HCT116 (cell line): ENCODE measurements around the gene SMARCAL1. TPM values are rescaled to one million over a fixed set of nuclear protein-coding genes. Genes with fewer than 3 reads are reported as not detected.

Experiments used
- ATAC-seq: fragments of 200-7000 bp; cut with Tn5 transposase; 2 replicates; pipeline ENCODE4 v1.9.1; 2020; ENCODE audit warnings: mild to moderate bottlenecking, moderate library complexity
- BruUV-seq: library from RNA; stranded (reverse); fragments of 400-500 nt; replicated peaks from 2 replicates; lab custom pipeline; 2021; lab: Mats Ljungman, UMichigan
- CTCF ChIA-PET: fragments of 300-600 bp; sonication (Branson Sonifier 250); formaldehyde crosslinking; loops from one replicate; lab custom pipeline; 2021; ENCODE audit warnings: antibody characterized with exemption; lab: Charles Lee
- POLR2A ChIA-PET: fragments of 300-600, 350-600 bp; sonication (Branson Sonifier 250); formaldehyde crosslinking; loops from one replicate; lab custom pipeline; 2021; ENCODE audit warnings: antibody characterized with exemption; lab: Charles Lee
- RAD21 ChIA-PET, 2 experiments: fragments of 300-600 bp; sonication (Branson Sonifier 250); formaldehyde crosslinking; loops; one replicate each; lab custom pipeline; 2023; ENCODE audit warnings: low total read pairs in 2 of 2; ENCODE audit not compliant: uncharacterized antibody in 2 of 2, unreplicated experiment in 2 of 2, low non-redundant PET in 1 of 2; lab: Charles Lee
- DNase-seq: peaks from one replicate; pipeline ENCODE4 v3.0.0-alpha.2; 2010; ENCODE audit warnings: low read depth, low spot score
- H2AFZ ChIP-seq: fragments of 200-600 bp; shearing (Covaris generic), sonication (generic); 2 replicates; pipeline ENCODE4 v1.6.1; 2017; ENCODE audit warnings: low read depth, mixed run types, mixed read lengths, antibody characterized with exemption, low read length; ENCODE audit not compliant: poor library complexity, severe bottlenecking
- H3K27ac ChIP-seq: 2 replicates; pipeline ENCODE4 v1.5.1; 2012; ENCODE audit warnings: low read depth, low read length
- H3K27me3 ChIP-seq: fragments of 200-600 bp; sonication (generic); 2 replicates; pipeline ENCODE4 v1.6.1; 2016; ENCODE audit warnings: mixed run types, low read length, mixed read lengths; ENCODE audit not compliant: insufficient read depth
- H3K36me3 ChIP-seq, 2 experiments: fragments of 200-500 bp in 1 of 2; fragments of 200-600 bp in 1 of 2; sonication (Bioruptor generic) in 1 of 2; sonication (generic) in 1 of 2; 2 replicates each; pipeline versions ENCODE4 v1.5.1 to v1.6.1; 2014 to 2016; ENCODE audit warnings: low read length in 2 of 2, inconsistent platforms in 1 of 2, mixed read lengths in 1 of 2, mixed run types in 1 of 2; ENCODE audit not compliant: insufficient read depth in 2 of 2, control insufficient read depth in 1 of 2
- H3K4me1 ChIP-seq, 2 experiments: fragments of 200-600 bp in 1 of 2; sonication (generic) in 1 of 2; 2 replicates each; pipeline versions ENCODE4 v1.5.1 to v1.6.1; 2012 to 2017; ENCODE audit warnings: low read length in 2 of 2, inconsistent platforms in 1 of 2, mild to moderate bottlenecking in 1 of 2, mixed read lengths in 1 of 2, mixed run types in 1 of 2, moderate library complexity in 1 of 2; ENCODE audit not compliant: insufficient read depth in 2 of 2, control insufficient read depth in 1 of 2
- H3K4me2 ChIP-seq: fragments of 200-600 bp; sonication (generic); 2 replicates; pipeline ENCODE4 v1.6.1; 2017; ENCODE audit warnings: mixed run types, low read length, mixed read lengths
- H3K4me3 ChIP-seq, 2 experiments: fragments of 200-600 bp in 1 of 2; sonication (generic) in 1 of 2; replicated peaks in 1 of 2; 2 replicates each; pipeline ENCODE4 v1.5.1; 2011 to 2016; ENCODE audit warnings: low read length in 2 of 2, control low read depth in 1 of 2, low read depth in 1 of 2, mild to moderate bottlenecking in 1 of 2, mixed read lengths in 1 of 2, mixed run types in 1 of 2
- H3K79me2 ChIP-seq: fragments of 200-600 bp; sonication (generic); 2 replicates; pipeline ENCODE4 v1.6.1; 2017; ENCODE audit warnings: mild to moderate bottlenecking, mixed run types, low read length, moderate library complexity, mixed read lengths; ENCODE audit not compliant: insufficient read depth
- H3K9ac ChIP-seq: fragments of 200-600 bp; sonication (generic); 2 replicates; pipeline ENCODE4 v1.6.1; 2016; ENCODE audit warnings: low read length, mixed read lengths
- H3K9me2 ChIP-seq: fragments of 200-600 bp; sonication (generic), shearing (Covaris generic); 2 replicates; pipeline ENCODE4 v1.6.1; 2017; ENCODE audit warnings: mixed run types, mild to moderate bottlenecking, moderate library complexity; ENCODE audit not compliant: insufficient read depth
- H3K9me3 ChIP-seq, 2 experiments: fragments of 200-500 bp in 1 of 2; fragments of 200-600 bp in 1 of 2; sonication (Bioruptor generic) in 1 of 2; sonication (generic) in 1 of 2; 2 replicates each; pipeline ENCODE4 v1.6.1; 2014 to 2017; ENCODE audit warnings: low read length in 2 of 2, mixed read lengths in 2 of 2, inconsistent platforms in 1 of 2, low read depth in 1 of 2, mild to moderate bottlenecking in 1 of 2, mixed run types in 1 of 2, moderate library complexity in 1 of 2; ENCODE audit not compliant: control insufficient read depth in 1 of 2, insufficient read depth in 1 of 2
- H4K20me1 ChIP-seq: fragments of 200-600 bp; sonication (generic), shearing (Covaris generic); 2 replicates; pipeline ENCODE4 v1.6.1; 2017; ENCODE audit warnings: mixed run types, mild to moderate bottlenecking, moderate library complexity; ENCODE audit not compliant: insufficient read depth
- CBX3 ChIP-seq: IDR thresholded peaks from 2 replicates; pipeline ENCODE4 v1.6.1; 2012; ENCODE audit warnings: low read depth
- CEBPB ChIP-seq: IDR thresholded peaks from 2 replicates; pipeline ENCODE4 v1.6.1; 2012; ENCODE audit warnings: low read depth
- EGR1 ChIP-seq: IDR thresholded peaks from 2 replicates; pipeline ENCODE4 v1.6.1; 2012; ENCODE audit warnings: low read depth
- ELF1 ChIP-seq: IDR thresholded peaks from 2 replicates; pipeline ENCODE4 v1.6.1; 2012; ENCODE audit warnings: low read depth, borderline replicate concordance
- EZH2 ChIP-seq: fragments of 200-600 bp; sonication (generic); IDR thresholded peaks from 2 replicates; pipeline ENCODE4 v1.6.1; 2017; ENCODE audit warnings: antibody characterized with exemption, mixed run types
- EZH2phosphoT487 ChIP-seq: fragments of 200-600 bp; IDR thresholded peaks from 2 replicates; pipeline ENCODE4 v1.6.1; 2018; ENCODE audit warnings: antibody characterized with exemption, borderline replicate concordance
- MAX ChIP-seq: IDR thresholded peaks from 2 replicates; pipeline ENCODE4 v1.6.1; 2012
- POLR2A ChIP-seq: IDR thresholded peaks from 2 replicates; pipeline ENCODE4 v1.7.0; 2011; ENCODE audit warnings: borderline replicate concordance; ENCODE audit not compliant: insufficient read depth, insufficient read length; ENCODE audit errors: extremely low read depth
- POLR2AphosphoS5 ChIP-seq: IDR thresholded peaks from 2 replicates; pipeline ENCODE4 v1.6.1; 2011; ENCODE audit warnings: mild to moderate bottlenecking, low read depth, low read length, moderate library complexity
- RAD21 ChIP-seq: IDR thresholded peaks from 2 replicates; pipeline ENCODE4 v1.6.1; 2012; ENCODE audit warnings: low read depth, mild to moderate bottlenecking
- REST ChIP-seq: IDR thresholded peaks from 2 replicates; pipeline ENCODE4 v1.6.1; 2012; ENCODE audit warnings: low read depth
- SIN3A ChIP-seq: IDR thresholded peaks from 2 replicates; pipeline ENCODE4 v1.6.1; 2012; ENCODE audit warnings: low read depth
- SP1 ChIP-seq: IDR thresholded peaks from 2 replicates; pipeline ENCODE4 v1.6.1; 2012; ENCODE audit warnings: low read depth
- SRF ChIP-seq: IDR thresholded peaks from 2 replicates; pipeline ENCODE4 v1.6.1; 2012; ENCODE audit warnings: low read depth
- TCF7L2 ChIP-seq: IDR thresholded peaks from 2 replicates; pipeline ENCODE4 v1.7.0; 2011; ENCODE audit warnings: borderline replicate concordance, inconsistent platforms; ENCODE audit not compliant: insufficient read depth, insufficient read length; ENCODE audit errors: extremely low read depth
- YY1 ChIP-seq: IDR thresholded peaks from 2 replicates; pipeline ENCODE4 v1.6.1; 2011; ENCODE audit warnings: low read length, low read depth, moderate library complexity, mild to moderate bottlenecking; ENCODE audit not compliant: insufficient replicate concordance; ENCODE audit errors: extremely low read depth
- ZBTB33 ChIP-seq: IDR thresholded peaks from 2 replicates; pipeline ENCODE4 v1.6.1; 2011; ENCODE audit warnings: mild to moderate bottlenecking, low read length, moderate library complexity; ENCODE audit not compliant: insufficient replicate concordance; ENCODE audit errors: extremely low read depth
- ZNF274 ChIP-seq: fragments of 200-500 bp; sonication (Bioruptor generic); IDR thresholded peaks from 2 replicates; pipeline ENCODE4 v1.6.1; 2014; ENCODE audit warnings: mild to moderate bottlenecking, low read depth, low read length, inconsistent platforms
- intact Hi-C: fragments of 100-400 bp; cut with micrococcal nuclease; formaldehyde crosslinking; loops from 2 replicates; pipeline ENCODE4 v1.10.0; 2022
- total RNA-seq: library from RNA; stranded (reverse); gene quantifications from one replicate; pipeline ENCODE4 v1.2.1, GENCODE V29; 2021; ENCODE audit not compliant: unreplicated experiment
- TF ChIP-seq, protein P1 (sequence below): IDR thresholded peaks from 2 replicates; pipeline ENCODE4 v1.6.1; 2012

SMARCAL1 gene
- total RNA-seq, 1 experiment from 2014 or later, result 18.0 TPM

GRCh38 chr2:216370961-216371712 is 41.1 kb upstream of the SMARCAL1 start:
- Histone ChIP-seq H2AFZ (no peak overlapping the region), H3K36me3 (no peaks in the 10 kb centered on the region), H3K4me3 (no peak overlapping the region), H3K27ac (no peak overlapping the region), H3K9me3 (no peaks in the 10 kb centered on the region), H3K9me2 (no peaks in the 10 kb centered on the region), H3K27me3 (peaks cover 46% of the 10 kb centered on the region), H4K20me1 (no peaks in the 10 kb centered on the region), H3K4me2 (no peak overlapping the region), H3K79me2 (no peaks in the 10 kb centered on the region), H3K4me1 (peaks cover 2 to 26% of the 10 kb centered on the region in 2 experiments; a peak in 3 of 4 replicates), H3K9ac (no peak overlapping the region)
- no peak for TF ChIP-seq ZNF274
- TF ChIP-seq ELF1, result no peak
- no peak for TF ChIP-seq SIN3A
- TF ChIP-seq CBX3, result no peak
- TF ChIP-seq SP1, result no peak
- no peak for TF ChIP-seq ZBTB33
- TF ChIP-seq POLR2AphosphoS5, result no peak
- TF ChIP-seq POLR2A, result no peak
- no peak for TF ChIP-seq CEBPB
- no peak for TF ChIP-seq EZH2phosphoT487
- TF ChIP-seq EGR1, result no peak
- TF ChIP-seq RAD21, result no peak
- TF ChIP-seq SRF, result no peak
- TF ChIP-seq, protein P1, sequence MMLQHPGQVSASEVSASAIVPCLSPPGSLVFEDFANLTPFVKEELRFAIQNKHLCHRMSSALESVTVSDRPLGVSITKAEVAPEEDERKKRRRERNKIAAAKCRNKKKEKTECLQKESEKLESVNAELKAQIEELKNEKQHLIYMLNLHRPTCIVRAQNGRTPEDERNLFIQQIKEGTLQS, result no peak
- no peak for TF ChIP-seq TCF7L2
- TF ChIP-seq MAX, result no peak
- no peak for TF ChIP-seq REST
- TF ChIP-seq EZH2, result no peak
- TF ChIP-seq YY1, result no peak
- ChIA-PET RAD21 (no interaction called here), CTCF (no interaction called here), POLR2A (no interaction called here)
- intact Hi-C loops, result no loop called here
- DNase-seq, result no peak
- no peak for ATAC-seq
- BruUV-seq, result no TSS peak
